GM18951 (cell line): ENCODE measurements around the gene SPANXN1.
"Not testable (repeated sequence)": the region's sequence is repeated elsewhere in the genome, so short reads cannot be mapped to it uniquely, and the experiment has no call there.

Experiments
- POLR2A ChIP-seq: IDR thresholded peaks from 4 replicates; pipeline ENCODE4 v1.6.1; 2011; ENCODE audit warnings: mild to moderate bottlenecking; ENCODE audit not compliant: insufficient read length, insufficient read depth; ENCODE audit errors: extremely low read depth
- in situ Hi-C: fragments of 300-500 bp; cut with MboI; formaldehyde crosslinking; loops from one replicate; pipeline ENCODE4 v1.12.0; 2022; ENCODE audit warnings: low sequenced_read_pairs, mixed read lengths, inconsistent platforms; ENCODE audit not compliant: unreplicated experiment

Gene SPANXN1

GRCh38 chrX:145247203-145247602 lies at the start of gene SPANXN1:
TSS of gene SPANXN1 (plus strand) at chrX:145247503. CDS start at chrX:145247587, 84 bp downstream.
- in situ Hi-C loops, result not testable (repeated sequence)

- in situ Hi-C loops, result no loop called here
- TF ChIP-seq POLR2A, result no peak
Measured at GRCh38 chrX:145199078-145199477, 48.2 kb upstream of the SPANXN1 start.

- in situ Hi-C loops, result no loop called here
- TF ChIP-seq POLR2A, result no peak
Measured at GRCh38 chrX:145213504-145213903, 33.8 kb upstream of the SPANXN1 start.

GRCh38 chrX:145292218-145292617 lies 44.9 kb downstream of the SPANXN1 start:
- in situ Hi-C loops, result no loop called here

More at GRCh38 chrX:145292218-145292617, 44.9 kb downstream of the SPANXN1 start:
- TF ChIP-seq POLR2A, result no peak
